ENCODE results near the gene MFN2. TPM values are rescaled to one million over a fixed set of nuclear protein-coding genes. Genes with fewer than 3 reads are reported as not detected.

Gene MFN2
- 46.0 and 54.8 TPM in 2 replicates for total RNA-seq

DNA sequence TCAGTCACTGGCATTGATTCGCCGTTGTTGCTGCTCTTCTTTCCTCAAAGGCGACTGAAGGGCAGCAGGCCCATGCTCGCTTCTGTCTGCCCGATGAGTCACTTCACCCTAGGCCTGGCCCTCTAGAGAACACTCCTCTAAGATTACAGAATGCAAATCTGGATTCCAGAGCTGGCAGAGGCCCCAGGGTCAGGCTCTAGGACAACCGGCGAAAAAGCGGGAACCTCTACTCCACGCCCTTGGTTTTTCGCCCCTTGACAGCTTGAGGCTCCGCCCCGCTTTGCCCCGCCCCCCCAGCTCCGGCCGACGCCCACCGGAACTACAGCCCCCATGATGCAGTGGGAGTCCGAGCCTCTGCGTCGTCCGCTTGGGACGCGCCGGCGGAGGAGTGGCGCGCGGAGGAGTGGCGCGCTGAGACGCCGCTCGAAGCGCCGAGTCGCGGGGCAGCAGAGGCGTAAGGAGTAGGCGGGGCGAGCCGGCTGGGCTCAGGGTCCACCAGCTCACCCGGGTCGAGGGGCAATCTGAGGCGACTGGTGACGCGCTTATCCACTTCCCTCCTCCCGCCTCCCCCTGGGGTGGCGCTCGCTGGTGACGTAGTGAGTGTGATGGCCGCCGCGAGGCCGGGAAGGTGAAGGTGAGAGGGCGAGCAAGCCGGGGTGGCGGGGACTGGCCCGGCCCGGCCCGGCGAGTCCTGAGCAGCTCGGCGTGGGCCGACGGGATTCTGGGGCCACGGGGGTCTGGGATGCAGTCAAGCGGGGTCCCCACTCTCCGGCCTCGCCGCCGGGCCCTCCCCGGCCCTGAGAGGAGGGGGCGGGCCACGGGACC lies at the start of gene MFN2:
MFN2 (plus strand) TSS at position 594 of the 825 bp plus-strand sequence. CDS start 8,725 bp downstream, outside the sequence.

DNA sequence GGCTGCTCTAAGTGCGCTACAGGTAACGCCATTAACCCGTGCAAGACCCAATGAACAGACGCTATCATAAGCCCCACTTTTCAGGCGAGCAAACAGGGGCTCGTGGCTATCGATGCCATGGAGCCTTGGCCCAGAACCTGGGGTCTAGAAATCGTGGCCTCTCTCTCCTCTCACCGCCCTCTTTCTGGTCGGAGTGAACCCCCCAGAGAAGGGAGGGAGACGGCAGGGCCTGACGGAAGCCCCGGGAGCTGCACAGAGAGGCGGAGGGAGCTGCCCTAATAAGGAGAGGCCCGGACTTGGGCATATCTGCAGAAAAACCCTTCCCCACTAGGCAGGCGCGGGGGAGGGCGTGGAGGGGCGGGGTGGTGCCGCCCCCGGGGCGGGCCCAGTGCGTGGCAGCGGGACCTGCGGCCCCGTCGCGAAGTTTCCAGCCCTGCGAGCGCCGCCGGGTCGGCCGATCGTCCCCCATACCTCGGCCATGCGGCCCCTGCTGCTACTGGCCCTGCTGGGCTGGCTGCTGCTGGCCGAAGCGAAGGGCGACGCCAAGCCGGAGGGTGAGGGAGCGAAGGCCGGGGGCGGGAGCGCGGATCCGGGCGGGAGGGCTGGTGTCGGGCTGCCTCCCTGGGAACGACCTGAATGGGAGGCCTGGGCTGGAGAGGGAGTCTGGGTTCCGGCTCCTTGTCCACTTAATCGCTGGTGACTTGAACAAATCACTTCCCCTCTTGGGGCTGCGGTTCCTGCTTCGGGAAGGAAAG lies 45.8 kb upstream of the MFN2 start, which contains the start of gene PLOD1:
PLOD1 (plus strand) TSS at position 416 of the 755 bp plus-strand sequence; CDS start at position 479, 63 bp downstream.

Other genes starting within 250 kb of the MFN2 start
- 73.2 and 85.6 TPM in 2 replicates for gene AGTRAP, start 244.3 kb upstream of the MFN2 start, total RNA-seq
- gene C1orf167, start 218.3 kb upstream of the MFN2 start, total RNA-seq: not detected in 2 replicates
- 7.5 and 25.2 TPM in 2 replicates for gene MTHFR, start 174.5 kb upstream of the MFN2 start, total RNA-seq
- gene CLCN6, start 174.3 kb upstream of the MFN2 start, total RNA-seq: 6.7 and 11.5 TPM in 2 replicates
- not detected in 2 replicates for gene NPPA, start 132.7 kb upstream of the MFN2 start, total RNA-seq
- gene NPPB, start 121.5 kb upstream of the MFN2 start, total RNA-seq: 7.4 and 17.8 TPM in 2 replicates
- gene KIAA2013, start 54.0 kb upstream of the MFN2 start, total RNA-seq: 94.7 and 107 TPM in 2 replicates
- 170 and 172 TPM in 2 replicates for gene PLOD1, start 45.7 kb upstream of the MFN2 start, total RNA-seq
- 17.2 and 50.2 TPM in 2 replicates for gene MIIP, start 39.1 kb downstream of the MFN2 start, total RNA-seq
- gene TNFRSF8, start 82.9 kb downstream of the MFN2 start, total RNA-seq: 0.13 and 0.16 TPM in 2 replicates
- gene TNFRSF1B, start 186.5 kb downstream of the MFN2 start, total RNA-seq: 0.16 and 2.3 TPM in 2 replicates
- 16.9 and 33.8 TPM in 2 replicates for gene VPS13D, start 249.6 kb downstream of the MFN2 start, total RNA-seq

Data from mesangial cell (primary cell).